ENCODE results near the gene DNAJB13. TPM values are rescaled to one million over a fixed set of nuclear protein-coding genes. Genes with fewer than 3 reads are reported as not detected.

Gene DNAJB13
- total and polyA plus RNA-seq, 2 of the 13 experiments (the other 11 are each of a cell fraction or from before 2014, with no cell fraction given) = 2.3 TPM; not detected in 1

DNA sequence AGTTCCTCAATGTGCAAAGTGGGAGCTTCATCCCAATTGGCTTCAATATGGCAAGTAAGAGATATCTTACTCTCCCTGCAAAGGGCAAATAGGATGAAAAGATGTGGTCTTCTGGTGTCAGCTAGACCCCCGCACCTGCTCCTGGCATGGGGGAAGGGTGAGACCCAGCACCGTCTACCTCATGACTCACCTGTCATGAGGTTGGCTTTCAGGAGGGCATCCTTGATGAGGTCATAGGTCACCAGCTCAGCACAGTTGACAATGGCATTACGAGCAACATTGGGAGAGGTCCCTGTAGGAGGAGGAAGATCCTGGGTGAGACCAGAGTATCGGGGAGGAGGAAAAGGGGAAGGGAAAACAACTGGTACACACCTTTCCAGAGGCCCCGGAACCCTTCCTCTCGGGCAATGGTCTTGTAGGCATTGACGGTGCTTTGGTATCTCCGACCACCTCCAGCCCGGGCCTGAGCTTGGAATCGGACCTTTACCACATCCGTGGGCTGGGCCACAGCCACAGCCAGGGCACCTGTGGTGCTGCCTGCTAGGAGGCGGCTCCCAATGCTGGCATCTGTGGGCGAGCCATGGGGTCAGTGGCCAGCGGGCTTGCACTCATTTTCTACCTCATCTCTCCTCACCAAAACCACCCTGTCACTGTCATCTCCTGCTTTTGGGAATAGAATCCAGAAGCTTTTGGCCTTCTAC lies 25.8 kb downstream of the DNAJB13 start:
- POLR2A ChIA-PET = no interaction called here
- no peaks in the 10 kb centered on the region for H3K79me2 ChIP-seq (ENCODE audit: insufficient read depth, low read length)
- H3K4me2 ChIP-seq (ENCODE audit: low read depth, low read length) = no peak overlapping the region
- no peaks in the 10 kb centered on the region for H3K9me3 ChIP-seq (ENCODE audit: low read length)
- FAIRE-seq (no peak), DNase-seq (ENCODE audit: low spot score) (no peak), ATAC-seq (no peak)
- no TSS peak for BruUV-seq (replicated peaks)
- H3K4me3 ChIP-seq (replicated peaks in 1 of 3; ENCODE audit: insufficient read depth in 1 of 3, low read depth in 2 of 3, low read length in 3 of 3) = no peak overlapping the region
- in situ Hi-C loops (cut with HindIII; ENCODE audit: extremely low pct_ligation_motif_present, low pct_unique_long_range_greater_than_20kb) = no loop called here
- H3K27ac ChIP-seq (ENCODE audit: extremely low read length, insufficient read depth, low read length) = no peak overlapping the region
- peaks cover 16 to 47% of the 10 kb centered on the region in 2 experiments; a peak in 4 of 5 replicates for H3K36me3 ChIP-seq (replicated peaks in 1 of 2; ENCODE audit: control insufficient read depth in 1 of 2, insufficient read depth in 2 of 2, low read length in 2 of 2)
- peaks cover 20% of the 10 kb centered on the region for H3K4me1 ChIP-seq (ENCODE audit: insufficient read depth, low read length)
- 98% methylated on average over 13 of the region's 14 CpGs for WGBS (ENCODE audit: low lambda C conversion rate)
- no peaks in the 10 kb centered on the region for H3K27me3 ChIP-seq (ENCODE audit: control insufficient read depth in 1 of 2, insufficient read depth in 2 of 2, low read length in 2 of 2)
- intact Hi-C loops (cut with micrococcal nuclease; ENCODE audit: unreplicated experiment) = no loop called here
- CTCF ChIA-PET (ENCODE audit: low intra/inter-chr PET ratio, low total read pairs) = no interaction called here
- no peak overlapping the region for H3K9ac ChIP-seq (ENCODE audit: insufficient read depth, low read depth, low read length)
- TF ChIP-seq FIP1L1 (IDR thresholded peaks at IDR 0.05; ENCODE audit: borderline replicate concordance, insufficient read depth, low read depth, low read length) (no peak), REXO4 (CRISPR knock-in tag; IDR thresholded peaks at IDR 0.05; ENCODE audit: borderline replicate concordance) (no peak), ATF7 (IDR thresholded peaks at IDR 0.05) (peak; percentile 74), ATF7 (CRISPR knock-in tag; IDR thresholded peaks at IDR 0.05) (no peak), CREB1 (IDR thresholded peaks at IDR 0.05) (peak; percentile 54; the same call in 1 of the 2 replicates), CREB1 (CRISPR knock-in tag; IDR thresholded peaks at IDR 0.05) (no peak)
- no peak overlapping the region for H2AFZ ChIP-seq (ENCODE audit: low read length)
- H4K20me1 ChIP-seq (ENCODE audit: insufficient read depth, low read length) = no peaks in the 10 kb centered on the region

DNA sequence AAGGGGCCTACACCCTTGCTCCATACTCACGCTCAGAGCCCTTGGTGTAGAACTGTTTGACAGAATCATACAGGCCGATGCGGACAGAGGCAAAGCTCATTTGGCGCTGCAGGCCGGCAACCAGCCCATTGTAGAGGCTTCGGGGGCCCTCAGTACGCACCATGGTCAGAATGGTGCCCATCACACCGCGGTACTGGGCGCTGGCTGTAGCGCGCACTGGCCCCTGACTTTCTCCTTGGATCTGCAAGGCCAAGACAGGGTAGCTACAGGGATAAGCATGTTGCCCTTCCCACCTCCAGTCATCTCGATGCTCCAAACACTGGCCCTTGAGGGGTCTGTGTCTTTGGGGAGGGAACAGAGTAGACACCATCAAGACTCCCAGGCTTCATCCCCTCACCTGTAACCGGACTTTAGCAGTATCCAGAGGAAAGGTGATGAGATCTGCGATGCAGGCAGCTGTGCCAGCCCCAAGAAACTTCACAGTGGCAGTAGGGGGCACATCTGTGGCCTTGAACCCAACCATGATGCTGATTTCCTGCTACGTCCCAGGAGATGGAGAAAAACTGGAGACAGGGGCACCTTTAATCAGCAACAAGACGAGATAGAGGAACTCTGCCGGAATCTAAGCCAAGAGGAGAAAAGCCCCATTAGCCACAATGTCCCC lies 27.2 kb downstream of the DNAJB13 start:
- Histone ChIP-seq H3K9me3 (ENCODE audit: low read length) (no peaks in the 10 kb centered on the region), H3K79me2 (ENCODE audit: insufficient read depth, low read length) (peaks cover 3% of the 10 kb centered on the region), H3K36me3 (replicated peaks in 1 of 2; ENCODE audit: control insufficient read depth in 1 of 2, insufficient read depth in 2 of 2, low read length in 2 of 2) (peaks cover 16 to 47% of the 10 kb centered on the region in 2 experiments; a peak in 4 of 5 replicates), H3K4me3 (replicated peaks in 1 of 3; ENCODE audit: insufficient read depth in 1 of 3, low read depth in 2 of 3, low read length in 3 of 3) (no peak overlapping the region), H3K4me2 (ENCODE audit: low read depth, low read length) (no peak overlapping the region), H3K27ac (ENCODE audit: extremely low read length, insufficient read depth, low read length) (no peak overlapping the region), H4K20me1 (ENCODE audit: insufficient read depth, low read length) (no peaks in the 10 kb centered on the region), H3K27me3 (ENCODE audit: control insufficient read depth in 1 of 2, insufficient read depth in 2 of 2, low read length in 2 of 2) (no peaks in the 10 kb centered on the region), H3K9ac (ENCODE audit: insufficient read depth, low read depth, low read length) (no peak overlapping the region), H2AFZ (ENCODE audit: low read length) (no peak overlapping the region), H3K4me1 (ENCODE audit: insufficient read depth, low read length) (peaks cover 31% of the 10 kb centered on the region)
- ChIA-PET POLR2A (no interaction called here), CTCF (ENCODE audit: low intra/inter-chr PET ratio, low total read pairs) (no interaction called here)
- BruUV-seq (replicated peaks) = no TSS peak
- TF ChIP-seq, protein P1, sequence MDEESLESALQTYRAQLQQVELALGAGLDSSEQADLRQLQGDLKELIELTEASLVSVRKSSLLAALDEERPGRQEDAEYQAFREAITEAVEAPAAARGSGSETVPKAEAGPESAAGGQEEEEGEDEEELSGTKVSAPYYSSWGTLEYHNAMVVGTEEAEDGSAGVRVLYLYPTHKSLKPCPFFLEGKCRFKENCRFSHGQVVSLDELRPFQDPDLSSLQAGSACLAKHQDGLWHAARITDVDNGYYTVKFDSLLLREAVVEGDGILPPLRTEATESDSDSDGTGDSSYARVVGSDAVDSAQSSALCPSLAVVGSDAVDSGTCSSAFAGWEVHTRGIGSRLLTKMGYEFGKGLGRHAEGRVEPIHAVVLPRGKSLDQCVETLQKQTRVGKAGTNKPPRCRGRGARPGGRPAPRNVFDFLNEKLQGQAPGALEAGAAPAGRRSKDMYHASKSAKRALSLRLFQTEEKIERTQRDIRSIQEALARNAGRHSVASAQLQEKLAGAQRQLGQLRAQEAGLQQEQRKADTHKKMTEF (CRISPR knock-in tag; IDR thresholded peaks at IDR 0.05) = no peak
- no peak for TF ChIP-seq JUN (CRISPR knock-in tag; IDR thresholded peaks at IDR 0.05)
- no peak for TF ChIP-seq SRY (CRISPR knock-in tag; IDR thresholded peaks at IDR 0.05)
- no peak for TF ChIP-seq ZNF441 (CRISPR knock-in tag; IDR thresholded peaks at IDR 0.05; ENCODE audit: borderline replicate concordance)
- TF ChIP-seq TSC22D2 (CRISPR knock-in tag; IDR thresholded peaks at IDR 0.05; ENCODE audit: borderline replicate concordance) = no peak
- TF ChIP-seq ZFP36L2 (CRISPR knock-in tag; IDR thresholded peaks at IDR 0.05) = no peak
- no peak for TF ChIP-seq PREB (CRISPR knock-in tag; IDR thresholded peaks at IDR 0.05)
- TF ChIP-seq KLF13 (CRISPR knock-in tag; IDR thresholded peaks at IDR 0.05) = no peak
- TF ChIP-seq CENPX (CRISPR knock-in tag; IDR thresholded peaks at IDR 0.05) = no peak
- DNase-seq (ENCODE audit: low spot score) (no peak), FAIRE-seq (no peak), ATAC-seq (no peak)
- 98% methylated on average over 14 of the region's 18 CpGs for WGBS (ENCODE audit: low lambda C conversion rate)
- intact Hi-C loops (cut with micrococcal nuclease; ENCODE audit: unreplicated experiment) (no loop called here), in situ Hi-C loops (cut with HindIII; ENCODE audit: extremely low pct_ligation_motif_present, low pct_unique_long_range_greater_than_20kb) (no loop called here)

All from HepG2 (cell line).